Ascending aorta (tissue), 2 donors: ENCODE measurements around the gene MVB12A. TPM values are rescaled to one million over a fixed set of nuclear protein-coding genes. Genes with fewer than 3 reads are reported as not detected.

Experiments
- DNase-seq, 2 donors: peaks; one replicate each; pipeline ENCODE4 v3.0.0-alpha.2; 2019; ENCODE audit warnings: low spot score in 2 of 2
- H3K27ac ChIP-seq, 2 donors: fragments of 200-600 bp; sonication (generic); one replicate each; pipeline ENCODE4 v1.5.1; 2016 to 2017; ENCODE audit warnings: mild to moderate bottlenecking in 1 of 2
- H3K27me3 ChIP-seq: fragments of 200-600 bp; sonication (generic); one replicate; pipeline ENCODE4 v1.5.1; 2017
- H3K36me3 ChIP-seq, 2 donors: fragments of 200-600 bp; sonication (generic); one replicate each; pipeline ENCODE4 v1.5.1; 2016
- H3K4me1 ChIP-seq, 2 donors: fragments of 200-600 bp; sonication (generic); one replicate each; pipeline ENCODE4 v1.5.1; 2016 to 2017; ENCODE audit warnings: mild to moderate bottlenecking in 1 of 2
- H3K4me3 ChIP-seq, 2 donors: fragments of 200-600 bp; sonication (generic); one replicate each; pipeline ENCODE4 v1.5.1; 2016 to 2017; ENCODE audit warnings: mild to moderate bottlenecking in 1 of 2
- H3K9me3 ChIP-seq, 2 donors: fragments of 200-600 bp; sonication (generic); one replicate each; pipeline ENCODE4 v1.5.1; 2016
- CTCF ChIP-seq, 3 experiments: fragments of 200-600 bp in 2 of 3; fragments of 450-650 bp in 1 of 3; sonication (generic) in 2 of 3; IDR thresholded peaks; one replicate each; pipeline ENCODE4 v1.5.1; 2016 to 2019; ENCODE audit warnings: antibody characterized with exemption in 3 of 3, mild to moderate bottlenecking in 1 of 3, moderate library complexity in 1 of 3
- intact Hi-C: fragments of 100-400 bp; cut with DNase I; formaldehyde crosslinking; loops from one replicate; pipeline ENCODE4 v1.15.1; 2023
- total RNA-seq: library from RNA; depleted of rRNA; stranded (reverse); fragments of >200 nt; gene quantifications from one replicate; pipeline ENCODE4 v1.1.0, GENCODE V29; 2016

Gene MVB12A
- total RNA-seq, 1 donor from 2014 or later: 49.6 TPM

GRCh38 chr19:17423429-17424208 is 3.8 kb downstream of the MVB12A start:
- TF ChIP-seq CTCF (IDR thresholded peaks at IDR 0.05): no peak
- H3K27ac ChIP-seq: no peak overlapping the region
- H3K9me3 ChIP-seq: no peaks in the 10 kb centered on the region
- H3K27me3 ChIP-seq: no peaks in the 10 kb centered on the region
- no peak overlapping the region for H3K4me3 ChIP-seq
- H3K36me3 ChIP-seq: peaks cover 0 to 3% of the 10 kb centered on the region in 2 donors
- peaks cover 5 to 6% of the 10 kb centered on the region in 2 donors for H3K4me1 ChIP-seq
- intact Hi-C loops: no loop called here
- no peak for DNase-seq

GRCh38 chr19:17424743-17425365 is 5.0 kb downstream of the MVB12A start:
- Histone ChIP-seq H3K36me3 (peaks cover 0 to 3% of the 10 kb centered on the region in 2 donors), H3K4me1 (peaks cover 0 to 6% of the 10 kb centered on the region in 2 donors), H3K27me3 (no peaks in the 10 kb centered on the region), H3K27ac (no peak overlapping the region), H3K4me3 (no peak overlapping the region), H3K9me3 (no peaks in the 10 kb centered on the region)
- peak in 2 of 3 experiments; percentile 5 to 52 for TF ChIP-seq CTCF (IDR thresholded peaks at IDR 0.05)
- intact Hi-C loops: no loop called here
- no peak for DNase-seq

- DNase-seq: no peak
- H3K27ac ChIP-seq: no peak overlapping the region
- intact Hi-C loops: no loop called here
Observed at GRCh38 chr19:17429641-17430113, 9.8 kb downstream of the MVB12A start.

GRCh38 chr19:17431417-17431816 is 11.6 kb downstream of the MVB12A start:
- Histone ChIP-seq H3K27ac (no peak overlapping the region), H3K27me3 (no peaks in the 10 kb centered on the region), H3K36me3 (no peaks in the 10 kb centered on the region), H3K4me3 (no peak overlapping the region), H3K4me1 (no peaks in the 10 kb centered on the region), H3K9me3 (no peaks in the 10 kb centered on the region)
- intact Hi-C loops: no loop called here
- no peak for TF ChIP-seq CTCF (IDR thresholded peaks at IDR 0.05)
- DNase-seq: no peak

More at GRCh38 chr19:17429641-17430113, 9.8 kb downstream of the MVB12A start:
- Histone ChIP-seq H3K9me3 (no peaks in the 10 kb centered on the region), H3K36me3 (no peaks in the 10 kb centered on the region), H3K4me3 (no peak overlapping the region), H3K4me1 (no peaks in the 10 kb centered on the region), H3K27me3 (no peaks in the 10 kb centered on the region)
- TF ChIP-seq CTCF (IDR thresholded peaks at IDR 0.05): no peak

- intact Hi-C loops: no loop called here
- Histone ChIP-seq H3K36me3 (no peaks in the 10 kb centered on the region), H3K9me3 (no peaks in the 10 kb centered on the region), H3K4me3 (no peak overlapping the region), H3K4me1 (no peaks in the 10 kb centered on the region), H3K27me3 (no peaks in the 10 kb centered on the region), H3K27ac (no peak overlapping the region)
- DNase-seq: no peak
- TF ChIP-seq CTCF (IDR thresholded peaks at IDR 0.05): no peak
Observed at GRCh38 chr19:17435218-17435617, 15.4 kb downstream of the MVB12A start.
